Neural cell (in vitro differentiated cells): ENCODE measurements around the gene TPBGL. TPM values are rescaled to one million over a fixed set of nuclear protein-coding genes. Genes with fewer than 3 reads are reported as not detected.

Source experiments
- H2AFZ ChIP-seq: fragments of 200-600, 300-800 bp; sonication (generic), shearing (Covaris generic); 2 replicates; pipeline ENCODE4 v1.6.0; 2014; ENCODE audit warnings: low read depth, mild to moderate bottlenecking, antibody characterized with exemption, low read length, moderate library complexity
- H3F3A ChIP-seq: fragments of 200-600 bp; shearing (Covaris generic); 2 replicates; pipeline ENCODE4 v1.6.1; 2016; ENCODE audit warnings: mild to moderate bottlenecking, moderate library complexity, mixed read lengths, antibody characterized with exemption, low read length; ENCODE audit not compliant: insufficient read depth, poor library complexity, severe bottlenecking
- H3K27ac ChIP-seq: fragments of 200-600, 300-800 bp; sonication (generic), shearing (Covaris generic); 2 replicates; pipeline ENCODE4 v1.5.1; 2014; ENCODE audit warnings: mild to moderate bottlenecking, low read length, moderate library complexity
- H3K27me3 ChIP-seq: fragments of 300-800, 200-600 bp; sonication (generic), shearing (Covaris generic); 2 replicates; pipeline ENCODE4 v1.6.0; 2014; ENCODE audit warnings: mild to moderate bottlenecking, low read depth, low read length, moderate library complexity; ENCODE audit not compliant: insufficient read depth
- H3K36me3 ChIP-seq: fragments of 300-800, 200-600 bp; sonication (generic), shearing (Covaris generic); 2 replicates; pipeline ENCODE4 v1.5.1; 2014; ENCODE audit warnings: mild to moderate bottlenecking, antibody characterized with exemption, low read length, moderate library complexity; ENCODE audit not compliant: insufficient read depth
- H3K4me2 ChIP-seq: fragments of 300-800, 200-600 bp; sonication (generic), shearing (Covaris generic); 2 replicates; pipeline ENCODE4 v1.6.0; 2014; ENCODE audit warnings: mild to moderate bottlenecking, low read length
- H3K4me3 ChIP-seq: fragments of 300-800, 200-600 bp; sonication (generic), shearing (Covaris generic); 2 replicates; pipeline ENCODE4 v1.5.1; 2014; ENCODE audit warnings: mild to moderate bottlenecking, low read length, moderate library complexity
- H3K79me2 ChIP-seq: fragments of 200-600 bp; shearing (Covaris generic); replicated peaks from 2 replicates; pipeline ENCODE4 v1.6.0; 2014; ENCODE audit warnings: mild to moderate bottlenecking, low read length, moderate library complexity; ENCODE audit not compliant: insufficient read depth
- H3K9ac ChIP-seq: fragments of 300-800, 200-600 bp; sonication (generic), shearing (Covaris generic); 2 replicates; pipeline ENCODE4 v1.6.1; 2016; ENCODE audit warnings: mild to moderate bottlenecking, low read length, mixed read lengths
- H3K9me2 ChIP-seq: fragments of 200-600 bp; shearing (Covaris generic); 2 replicates; pipeline ENCODE4 v1.6.1; 2016; ENCODE audit warnings: mild to moderate bottlenecking, low read length, mixed read lengths; ENCODE audit not compliant: insufficient read depth
- H3K9me3 ChIP-seq: fragments of 200-600, 300-800 bp; sonication (generic), shearing (Covaris generic); 2 replicates; pipeline ENCODE4 v1.6.1; 2016; ENCODE audit warnings: mild to moderate bottlenecking, mixed run types, low read length, moderate library complexity, mixed read lengths
- H4K20me1 ChIP-seq: fragments of 200-600 bp; shearing (Covaris generic); 2 replicates; pipeline ENCODE4 v1.6.1; 2016; ENCODE audit warnings: mild to moderate bottlenecking, mixed run types; ENCODE audit not compliant: insufficient read depth
- EP300 ChIP-seq: fragments of 450-650 bp; conservative IDR thresholded peaks from 2 replicates; pipeline ENCODE4 v1.6.1; 2014; ENCODE audit warnings: antibody characterized with exemption, mild to moderate bottlenecking, moderate library complexity; ENCODE audit not compliant: poor library complexity, severe bottlenecking
- EZH2 ChIP-seq: fragments of 200-600, 300-800 bp; shearing (Covaris generic), sonication (generic); IDR thresholded peaks from 2 replicates; pipeline ENCODE4 v1.6.1; 2014; ENCODE audit warnings: antibody characterized with exemption, low read length, borderline replicate concordance, mild to moderate bottlenecking; ENCODE audit not compliant: insufficient read depth, poor library complexity, severe bottlenecking
- MXI1 ChIP-seq: fragments of 450-650 bp; conservative IDR thresholded peaks from 2 replicates; pipeline ENCODE4 v1.6.1; 2014; ENCODE audit warnings: antibody characterized with exemption, mild to moderate bottlenecking; ENCODE audit not compliant: poor library complexity, severe bottlenecking
- POLR2AphosphoS5 ChIP-seq: IDR thresholded peaks from 2 replicates; pipeline ENCODE4 v1.6.1; 2012
- RAD21 ChIP-seq: fragments of 450-650 bp; conservative IDR thresholded peaks from 2 replicates; pipeline ENCODE4 v1.6.1; 2014; ENCODE audit warnings: antibody characterized with exemption, mild to moderate bottlenecking, moderate library complexity
- SMC3 ChIP-seq: fragments of 450-650 bp; conservative IDR thresholded peaks from 2 replicates; pipeline ENCODE4 v1.6.1; 2014; ENCODE audit warnings: antibody characterized with exemption, mild to moderate bottlenecking, moderate library complexity; ENCODE audit not compliant: poor library complexity
- TAF1 ChIP-seq: IDR thresholded peaks from 2 replicates; pipeline ENCODE4 v1.6.1; 2012; ENCODE audit warnings: low read depth
- polyA plus RNA-seq: library from polyadenylated mRNA; depleted of rRNA; stranded (reverse); fragments of >200 nt; gene quantifications from 2 replicates; pipeline ENCODE4 v1.2.3, GENCODE V29; 2014
- TF ChIP-seq, protein P1 (sequence below): fragments of 450-650 bp; IDR thresholded peaks from 2 replicates; pipeline ENCODE4 v1.5.1; 2014; ENCODE audit warnings: antibody characterized with exemption, mild to moderate bottlenecking, moderate library complexity; ENCODE audit not compliant: poor library complexity, severe bottlenecking

The TPBGL gene
- polyA plus RNA-seq, 1 donor from 2014 or later = not detected

DNA sequence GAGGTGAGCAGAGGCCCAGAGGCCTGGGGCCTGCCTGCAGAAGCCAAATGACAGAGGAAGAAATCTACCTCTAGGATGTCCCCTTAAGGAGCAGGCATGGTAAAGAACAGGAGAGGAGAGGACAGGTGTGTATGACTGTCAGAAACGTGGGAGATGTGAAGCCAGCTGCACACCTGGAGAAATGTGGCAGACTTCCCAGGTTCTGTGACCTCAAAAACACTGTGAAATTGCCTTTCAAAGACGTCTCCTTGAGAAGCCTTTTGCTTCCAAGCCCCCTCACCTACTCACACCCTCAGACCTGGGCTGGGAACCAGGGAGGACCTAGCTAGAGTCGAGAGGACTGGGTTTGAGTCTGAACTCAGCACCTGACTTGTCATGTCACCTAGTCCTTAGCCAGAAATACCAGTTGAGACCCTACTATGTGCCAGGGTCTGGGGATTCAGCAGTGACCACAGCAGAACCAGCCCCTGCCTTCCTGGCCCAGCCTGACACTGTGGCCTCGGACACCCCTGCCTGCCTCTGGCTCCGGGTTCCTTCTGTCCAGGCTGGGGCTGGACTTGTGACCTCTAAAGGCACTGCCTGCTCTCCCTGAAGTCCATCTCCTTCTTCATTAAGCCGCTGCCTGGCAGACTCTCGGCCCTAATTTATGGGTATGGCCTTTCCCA, 5.6 kb downstream of the TPBGL start:
- Histone ChIP-seq H3K4me2 (no peak overlapping the region), H3K9me2 (no peaks in the 10 kb centered on the region), H3K27me3 (peaks cover 23% of the 10 kb centered on the region), H3K4me3 (no peak overlapping the region), H2AFZ (no peak overlapping the region), H3F3A (no peaks in the 10 kb centered on the region), H3K9ac (no peak overlapping the region), H3K27ac (no peak overlapping the region), H4K20me1 (no peaks in the 10 kb centered on the region), H3K36me3 (no peaks in the 10 kb centered on the region), H3K79me2 (no peaks in the 10 kb centered on the region), H3K9me3 (no peaks in the 10 kb centered on the region)
- no peak for TF ChIP-seq EZH2
- no peak for TF ChIP-seq POLR2AphosphoS5
- TF ChIP-seq EP300 = no peak
- TF ChIP-seq MXI1 = no peak
- TF ChIP-seq SMC3 = no peak

DNA sequence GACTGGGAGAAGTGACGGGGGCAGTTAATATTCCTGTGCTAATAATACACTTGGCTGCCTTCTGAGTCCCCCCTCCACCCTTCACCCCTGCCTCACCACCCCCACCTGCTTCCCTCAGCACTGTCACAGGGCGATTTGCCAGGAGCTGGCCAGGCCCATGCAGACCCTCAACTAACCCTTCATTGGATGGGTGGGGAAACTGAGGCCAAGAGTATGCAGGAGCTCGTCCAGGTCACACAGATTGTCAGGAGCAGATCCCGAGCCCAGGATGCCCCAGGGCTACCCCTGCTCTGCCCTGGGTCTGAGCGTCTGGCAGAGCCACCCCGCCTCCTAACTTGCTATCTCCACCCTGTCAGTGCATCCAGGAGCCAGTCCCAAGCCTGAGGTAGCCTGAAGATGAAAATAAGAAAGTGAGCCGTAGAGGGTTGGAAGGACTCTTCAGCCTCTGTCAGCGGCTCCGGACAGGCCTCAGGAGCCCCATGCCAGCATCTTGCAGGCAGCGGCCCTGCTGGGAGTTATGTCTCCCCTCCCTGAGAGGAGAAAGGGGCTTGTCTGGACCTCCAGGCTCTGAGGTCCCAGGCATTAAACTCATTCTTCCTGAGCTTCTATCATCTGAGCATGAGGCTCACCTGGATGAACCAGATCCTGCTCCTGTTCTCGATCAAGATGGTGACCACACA, 6.2 kb downstream of the TPBGL start:
- H3K36me3 ChIP-seq = no peaks in the 10 kb centered on the region
- H4K20me1 ChIP-seq = no peaks in the 10 kb centered on the region
- no peak overlapping the region for H2AFZ ChIP-seq
- TF ChIP-seq RAD21 (no peak), EZH2 (no peak), SMC3 (no peak), MXI1 (no peak)
- TF ChIP-seq, protein P1, sequence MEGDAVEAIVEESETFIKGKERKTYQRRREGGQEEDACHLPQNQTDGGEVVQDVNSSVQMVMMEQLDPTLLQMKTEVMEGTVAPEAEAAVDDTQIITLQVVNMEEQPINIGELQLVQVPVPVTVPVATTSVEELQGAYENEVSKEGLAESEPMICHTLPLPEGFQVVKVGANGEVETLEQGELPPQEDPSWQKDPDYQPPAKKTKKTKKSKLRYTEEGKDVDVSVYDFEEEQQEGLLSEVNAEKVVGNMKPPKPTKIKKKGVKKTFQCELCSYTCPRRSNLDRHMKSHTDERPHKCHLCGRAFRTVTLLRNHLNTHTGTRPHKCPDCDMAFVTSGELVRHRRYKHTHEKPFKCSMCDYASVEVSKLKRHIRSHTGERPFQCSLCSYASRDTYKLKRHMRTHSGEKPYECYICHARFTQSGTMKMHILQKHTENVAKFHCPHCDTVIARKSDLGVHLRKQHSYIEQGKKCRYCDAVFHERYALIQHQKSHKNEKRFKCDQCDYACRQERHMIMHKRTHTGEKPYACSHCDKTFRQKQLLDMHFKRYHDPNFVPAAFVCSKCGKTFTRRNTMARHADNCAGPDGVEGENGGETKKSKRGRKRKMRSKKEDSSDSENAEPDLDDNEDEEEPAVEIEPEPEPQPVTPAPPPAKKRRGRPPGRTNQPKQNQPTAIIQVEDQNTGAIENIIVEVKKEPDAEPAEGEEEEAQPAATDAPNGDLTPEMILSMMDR = no peak
- H3K79me2 ChIP-seq = no peaks in the 10 kb centered on the region
- no peaks in the 10 kb centered on the region for H3F3A ChIP-seq
- no peak overlapping the region for H3K4me3 ChIP-seq
- H3K9ac ChIP-seq = no peak overlapping the region
- H3K27me3 ChIP-seq = peaks cover 23% of the 10 kb centered on the region
- no peak overlapping the region for H3K4me2 ChIP-seq
- H3K9me2 ChIP-seq = no peaks in the 10 kb centered on the region
- no peak overlapping the region for H3K27ac ChIP-seq
- no peaks in the 10 kb centered on the region for H3K9me3 ChIP-seq

DNA sequence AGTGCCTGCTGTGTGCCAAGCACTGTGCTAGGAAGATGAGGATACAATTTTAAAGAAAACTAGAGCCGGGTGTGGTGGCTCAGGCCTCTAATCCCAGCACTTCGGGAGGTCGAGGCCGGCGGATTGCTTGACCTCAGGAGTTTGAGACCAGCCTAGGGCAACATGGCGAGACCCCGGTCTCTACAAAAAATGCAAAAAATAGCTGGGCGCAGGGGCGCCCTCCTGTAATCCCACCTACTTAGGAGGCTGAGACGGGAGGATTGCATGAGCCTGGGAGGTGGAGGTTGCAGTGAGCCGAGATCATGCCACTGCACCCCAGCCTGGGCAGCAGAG, 8.3 kb downstream of the TPBGL start:
- no peaks in the 10 kb centered on the region for H3F3A ChIP-seq
- H4K20me1 ChIP-seq = no peaks in the 10 kb centered on the region
- no peak overlapping the region for H2AFZ ChIP-seq
- H3K9me2 ChIP-seq = no peaks in the 10 kb centered on the region
- no peaks in the 10 kb centered on the region for H3K36me3 ChIP-seq
- H3K9ac ChIP-seq = no peak overlapping the region
- no peaks in the 10 kb centered on the region for H3K79me2 ChIP-seq
- H3K9me3 ChIP-seq = no peaks in the 10 kb centered on the region
- H3K4me2 ChIP-seq = no peak overlapping the region
- H3K4me3 ChIP-seq = no peak overlapping the region
- TF ChIP-seq MXI1 = no peak
- no peak for TF ChIP-seq TAF1
- no peak for TF ChIP-seq SMC3
- TF ChIP-seq EZH2 = no peak
- peaks cover 5% of the 10 kb centered on the region for H3K27me3 ChIP-seq
- no peak overlapping the region for H3K27ac ChIP-seq
